HG03103 (cell line): ENCODE data around the gene LDB2.
"Not testable (repeated sequence)": the region's sequence is repeated elsewhere in the genome, so short reads cannot be mapped to it uniquely, and the experiment has no call there.

Experiments used
- ATAC-seq: cut with Tn5 transposase; IDR thresholded peaks from one replicate; pipeline ENCODE4 v1.9.1; 2021; ENCODE audit warnings: low read depth; ENCODE audit not compliant: unreplicated experiment

Gene LDB2

DNA sequence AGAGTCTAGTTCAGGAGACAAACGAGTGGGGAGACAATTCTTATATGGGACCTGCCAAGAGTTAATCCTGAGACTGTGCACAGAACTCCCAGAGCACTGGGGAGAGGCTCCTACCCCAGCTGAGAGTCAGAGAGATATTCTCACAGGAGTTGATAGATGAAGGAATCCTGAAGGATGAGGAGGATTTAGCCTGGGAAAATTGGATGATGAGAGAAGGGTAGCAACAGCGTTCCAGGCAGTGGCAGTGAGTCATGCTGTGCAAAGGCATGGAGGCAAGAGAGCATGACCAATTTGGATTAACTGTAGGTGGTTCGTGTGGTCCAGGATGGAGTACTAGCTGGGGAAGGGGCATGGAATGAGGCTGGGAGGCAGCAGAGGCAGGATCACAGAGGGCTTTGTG, 318.6 kb downstream of the LDB2 start:
- no peak for ATAC-seq

DNA sequence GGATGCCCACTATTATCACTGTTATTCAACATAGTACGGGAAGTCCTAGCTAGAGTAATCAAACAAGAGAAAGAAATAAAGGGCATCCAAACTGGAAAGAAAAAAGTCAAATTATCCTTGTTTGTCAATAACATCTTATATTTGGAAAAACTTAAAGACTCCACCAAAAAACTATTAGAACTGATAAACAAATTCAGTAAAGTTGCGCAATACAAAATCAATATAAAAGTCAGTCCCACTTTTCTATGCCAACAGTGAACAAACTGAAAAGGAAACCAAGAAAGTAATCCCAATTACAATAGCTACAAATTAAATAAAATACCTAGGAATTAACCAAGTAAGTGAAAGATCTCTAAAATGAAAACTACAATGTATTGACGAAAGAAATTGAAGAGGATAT, 321.3 kb downstream of the LDB2 start:
- ATAC-seq, result no peak

DNA sequence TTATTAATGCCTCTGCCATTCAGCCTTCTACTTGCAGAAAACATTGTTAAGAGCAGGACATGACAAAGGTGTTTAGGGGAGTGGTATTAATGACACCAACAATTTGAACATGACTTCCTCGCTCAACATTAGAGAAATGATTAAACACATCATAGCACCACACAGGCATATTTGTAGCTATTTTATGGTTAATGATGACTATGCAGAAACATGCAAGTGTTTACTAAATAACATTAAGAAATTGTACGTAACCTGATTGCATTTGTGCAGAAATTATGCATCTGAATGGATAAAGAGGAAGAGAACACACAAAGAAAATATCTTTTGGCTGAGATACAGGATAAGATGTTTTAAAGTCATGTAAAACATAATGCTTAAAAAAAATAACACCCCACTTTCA, 323.5 kb downstream of the LDB2 start:
- no peak for ATAC-seq

DNA sequence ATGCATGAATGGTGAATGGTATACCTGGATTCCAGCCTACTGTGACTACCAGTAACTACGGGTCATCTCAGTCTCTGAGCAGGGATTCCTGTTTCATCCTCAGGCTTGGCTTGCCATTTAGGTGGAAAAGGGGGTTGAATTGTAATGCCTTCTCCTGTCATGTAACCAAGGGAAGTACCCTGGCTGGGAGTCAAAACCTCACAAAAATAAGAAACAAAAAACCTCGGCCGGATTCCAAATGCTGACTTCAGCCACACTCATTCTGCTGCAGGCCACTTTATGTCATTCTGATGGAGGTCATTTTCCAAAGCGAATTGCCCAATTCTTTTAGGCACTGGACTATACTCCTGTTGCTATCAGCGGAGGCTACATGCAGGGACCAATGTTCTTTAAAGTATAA, 324.7 kb downstream of the LDB2 start:
- ATAC-seq, result no peak

DNA sequence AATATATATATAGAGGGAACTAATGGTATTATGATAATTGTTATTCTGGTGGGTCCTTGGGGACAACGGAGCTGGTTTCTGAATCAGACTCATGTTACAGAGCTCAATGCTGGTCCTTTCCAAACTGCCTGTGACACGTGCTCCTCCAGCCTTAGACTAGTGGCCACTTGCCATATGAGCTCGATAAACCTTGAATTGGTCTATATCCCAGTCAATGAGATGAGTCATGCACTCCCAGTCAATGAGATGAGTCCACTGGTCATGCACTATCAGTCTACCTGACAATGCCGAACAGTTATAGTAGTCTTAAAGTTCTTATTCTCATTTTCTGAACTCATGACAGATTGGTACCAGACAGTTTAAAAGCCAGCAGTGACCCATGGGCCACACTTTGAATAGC, 325.2 kb downstream of the LDB2 start:
- no peak for ATAC-seq

DNA sequence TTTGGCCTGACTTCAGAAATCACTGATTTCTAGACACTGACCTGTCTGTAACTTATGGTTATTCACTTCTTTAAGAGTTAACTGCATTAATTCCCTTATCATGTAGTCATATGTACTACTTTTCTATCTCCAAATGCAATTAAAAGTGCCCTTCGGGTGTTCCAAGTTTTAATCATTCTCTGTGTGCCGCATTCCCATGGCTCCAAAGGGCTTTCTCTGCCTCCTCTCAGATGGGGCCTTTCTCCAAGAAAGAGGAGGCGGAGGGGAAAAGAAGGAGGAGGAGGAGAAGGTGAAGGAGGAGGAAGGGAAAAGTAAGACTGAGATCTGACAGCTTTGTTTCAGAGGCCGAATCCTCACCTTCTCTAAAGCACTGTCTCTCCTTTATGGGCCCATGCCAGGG, 325.8 kb downstream of the LDB2 start:
- ATAC-seq, result no peak

DNA sequence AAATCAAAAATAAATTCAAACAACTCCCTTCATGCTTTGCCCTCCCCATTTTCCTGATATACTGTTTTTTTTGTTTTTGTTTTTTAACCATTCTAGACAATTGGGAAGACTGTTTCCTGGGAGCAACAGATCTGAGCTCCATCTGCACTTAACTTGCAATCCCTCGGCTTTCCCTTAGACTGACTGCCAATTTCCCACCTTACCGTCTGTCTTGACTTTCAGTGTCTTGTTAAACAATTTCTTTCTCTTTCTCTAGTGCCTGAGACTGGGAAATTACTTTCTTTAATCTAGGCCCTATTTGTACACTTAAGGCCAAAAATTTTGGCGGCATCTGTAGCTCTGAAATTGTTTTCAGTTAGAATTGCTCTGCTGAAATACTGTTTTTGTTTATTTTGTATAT, 326.3 kb downstream of the LDB2 start:
- ATAC-seq, result no peak

DNA sequence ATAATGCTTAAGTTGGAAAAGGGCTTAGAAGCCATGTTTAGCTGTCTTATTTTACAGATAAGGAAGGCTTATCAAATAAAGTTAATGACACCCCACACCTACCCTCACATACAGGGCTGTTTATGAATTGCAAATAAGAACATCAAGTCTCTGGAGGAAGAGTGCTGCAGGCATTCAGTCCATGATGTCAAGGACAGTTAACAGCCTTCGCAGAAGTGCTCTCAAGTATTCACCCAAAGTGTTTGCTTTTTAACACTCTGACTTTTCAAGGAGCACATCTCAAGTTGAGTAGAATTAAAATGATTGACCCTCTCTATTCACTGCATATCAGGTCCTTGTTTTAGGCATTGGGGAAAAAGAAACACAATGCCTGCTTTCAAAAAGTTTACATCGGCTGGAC, 328.7 kb downstream of the LDB2 start:
- ATAC-seq, result no peak

DNA sequence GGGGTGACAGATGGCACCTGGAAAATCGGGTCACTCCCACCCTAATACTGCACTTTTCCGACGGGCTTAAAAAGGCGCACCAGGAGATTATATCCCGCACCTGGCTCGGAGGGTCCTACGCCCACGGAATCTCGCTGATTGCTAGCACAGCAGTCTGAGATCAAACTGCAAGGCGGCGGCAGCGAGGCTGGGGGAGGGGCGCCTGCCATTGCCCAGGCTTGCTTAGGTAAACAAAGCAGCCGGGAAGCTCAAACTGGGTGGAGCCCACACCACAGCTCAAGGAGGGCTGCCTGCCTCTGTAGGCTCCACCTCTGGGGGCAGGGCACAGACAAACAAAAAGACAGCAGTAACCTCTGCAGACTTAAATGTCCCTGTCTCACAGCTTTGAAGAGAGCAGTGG, 341.1 kb downstream of the LDB2 start:
- ATAC-seq, result not testable (repeated sequence)

DNA sequence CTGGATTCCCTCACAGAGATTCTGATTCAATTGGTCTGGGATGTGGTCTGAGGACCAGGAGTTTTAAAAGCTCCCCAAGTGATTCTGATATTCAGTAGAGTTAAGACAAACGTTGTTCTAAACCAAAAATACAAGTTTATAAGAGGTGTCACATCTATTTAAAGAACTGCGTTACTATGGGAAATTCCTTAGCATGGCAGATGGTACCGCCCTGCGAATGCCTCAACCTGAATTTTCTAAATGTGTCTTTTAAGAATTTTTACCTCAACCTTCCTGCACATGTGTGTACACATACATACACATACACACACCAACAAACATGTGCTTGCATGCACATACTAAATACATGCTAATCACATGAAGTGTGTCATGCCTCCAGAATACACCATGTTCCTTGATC, 343.3 kb downstream of the LDB2 start:
- ATAC-seq, result no peak

DNA sequence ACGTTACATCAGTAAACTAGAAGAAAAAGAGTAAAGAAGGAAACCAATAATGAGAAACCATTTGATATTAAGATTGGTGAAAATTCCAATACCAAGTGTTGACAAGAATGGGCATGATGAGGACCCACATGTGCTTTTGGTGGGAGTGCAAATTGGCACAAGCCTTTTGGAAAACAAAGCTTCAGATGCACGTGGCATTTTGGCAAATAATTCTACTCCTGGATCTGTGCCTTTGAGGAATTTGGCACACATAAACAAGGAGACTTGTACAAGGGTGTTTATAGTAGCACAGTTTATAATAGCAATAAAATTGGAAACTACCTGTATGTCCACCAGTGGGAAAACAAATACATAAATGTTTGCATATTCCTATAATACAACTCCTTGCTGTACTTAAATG, 347.9 kb downstream of the LDB2 start:
- no peak for ATAC-seq

DNA sequence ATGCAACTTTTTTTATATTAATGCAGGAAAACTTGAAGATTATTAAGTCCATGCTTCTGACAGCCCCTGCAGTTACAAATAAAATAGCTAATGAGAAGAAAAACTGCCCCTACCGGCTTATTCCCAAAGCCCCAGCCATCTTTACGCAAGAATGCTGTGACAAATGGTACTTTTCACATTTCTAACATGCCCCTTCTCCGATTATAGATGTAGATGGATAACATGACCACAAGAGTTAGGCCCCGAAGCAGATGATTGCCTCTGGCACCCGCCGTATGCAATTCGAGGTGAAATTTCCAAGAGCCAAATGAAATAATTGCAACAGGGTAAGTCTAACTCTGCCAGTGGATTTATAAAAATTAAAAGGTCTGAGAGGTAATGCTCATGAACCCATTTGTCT, 352.8 kb downstream of the LDB2 start:
- no peak for ATAC-seq

DNA sequence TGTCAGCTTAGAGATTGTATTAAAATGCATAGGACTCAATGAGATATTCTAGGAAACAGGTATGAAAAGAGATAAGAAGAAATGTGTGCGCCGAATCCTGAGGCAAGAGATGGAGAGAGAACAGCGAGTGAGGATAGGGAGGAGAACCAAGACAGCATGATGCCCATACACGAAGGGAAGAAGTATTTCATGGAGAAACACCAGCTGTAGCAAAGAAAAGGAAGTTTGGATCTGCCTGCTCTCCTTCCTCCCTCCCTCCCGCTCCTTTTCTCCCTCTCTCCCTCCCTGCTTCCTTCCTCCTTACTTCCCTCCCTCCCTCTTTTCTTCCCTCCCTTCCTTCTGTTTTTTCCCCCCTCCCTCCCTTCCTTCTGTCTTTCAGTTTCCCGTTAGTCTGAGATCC, 353.6 kb downstream of the LDB2 start:
- no peak for ATAC-seq

DNA sequence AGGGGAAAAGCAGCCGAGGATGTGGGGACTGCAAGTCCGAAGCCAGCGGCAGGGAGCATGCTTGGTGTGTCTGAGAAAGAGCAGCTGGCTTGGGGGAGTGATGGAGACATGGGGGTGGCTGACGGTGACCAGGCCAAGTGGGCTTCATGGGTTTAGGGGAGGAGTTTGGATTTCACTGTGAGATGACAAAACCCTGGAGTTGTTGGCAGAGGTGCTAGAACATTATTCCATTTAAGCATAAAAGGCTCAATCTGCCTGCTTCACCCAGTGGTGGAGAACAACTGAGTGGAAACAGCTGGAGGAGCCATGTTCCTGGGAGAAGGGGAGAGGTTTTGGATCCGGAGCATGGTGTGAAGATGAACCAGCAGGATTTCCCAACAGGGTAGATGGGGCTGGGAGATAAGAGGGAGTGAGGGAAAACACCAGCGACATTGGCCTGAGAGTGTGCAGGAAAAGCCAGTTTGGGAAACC, 354.2 kb downstream of the LDB2 start:
- no peak for ATAC-seq

DNA sequence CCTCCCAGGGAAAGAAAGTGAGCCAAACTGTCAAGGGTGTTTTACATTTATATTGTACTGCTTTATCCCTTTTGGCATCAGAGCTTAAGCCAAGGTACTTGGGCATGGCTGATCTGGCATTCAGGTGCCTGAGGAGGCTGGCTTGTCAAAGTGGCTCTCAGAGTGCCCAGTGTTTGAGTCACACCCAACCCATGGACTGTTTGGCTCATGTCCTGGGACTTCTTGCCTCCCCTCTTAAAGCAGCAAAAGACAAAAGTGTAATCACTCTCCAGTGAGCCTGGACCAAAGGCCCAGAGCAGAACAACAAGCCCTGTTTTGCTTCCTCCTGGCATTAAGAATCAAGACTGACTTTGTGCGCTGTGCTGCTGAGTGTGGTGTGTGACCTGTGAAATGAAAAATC, 360.5 kb downstream of the LDB2 start:
- ATAC-seq, result no peak

DNA sequence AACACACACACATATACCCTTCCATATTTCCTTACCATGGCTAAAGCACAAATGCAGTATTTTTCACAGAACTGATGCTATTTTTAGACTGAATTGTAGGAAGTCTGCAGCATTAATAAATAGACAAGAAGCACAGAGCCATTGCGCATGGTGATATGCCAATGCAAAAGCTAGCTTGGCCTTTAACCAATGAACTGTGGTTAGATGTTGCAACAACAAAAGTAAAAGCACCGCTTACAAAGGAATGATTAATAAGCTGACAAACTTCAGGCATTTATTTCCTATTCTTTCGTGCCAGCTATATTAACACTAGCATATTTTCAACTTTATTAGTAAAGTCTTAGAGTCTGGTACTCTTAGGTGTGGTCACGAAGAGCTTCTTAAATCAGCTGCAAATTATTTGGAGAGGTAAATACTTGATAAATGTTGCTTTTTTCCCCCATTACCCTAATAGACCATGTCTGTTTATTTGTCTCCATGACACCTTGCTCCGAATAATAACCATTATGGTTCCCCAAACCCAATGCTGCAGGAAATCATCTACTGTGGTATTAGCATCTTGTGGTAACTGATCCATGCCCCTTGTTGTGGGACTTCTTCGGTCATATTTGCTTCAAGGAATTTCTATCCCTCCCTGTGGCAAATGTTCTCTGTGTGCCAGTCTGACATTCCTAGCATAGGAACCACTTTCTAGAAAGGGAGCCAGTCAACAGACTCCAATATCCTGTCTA, 366.0 kb downstream of the LDB2 start:
- ATAC-seq, result no peak

DNA sequence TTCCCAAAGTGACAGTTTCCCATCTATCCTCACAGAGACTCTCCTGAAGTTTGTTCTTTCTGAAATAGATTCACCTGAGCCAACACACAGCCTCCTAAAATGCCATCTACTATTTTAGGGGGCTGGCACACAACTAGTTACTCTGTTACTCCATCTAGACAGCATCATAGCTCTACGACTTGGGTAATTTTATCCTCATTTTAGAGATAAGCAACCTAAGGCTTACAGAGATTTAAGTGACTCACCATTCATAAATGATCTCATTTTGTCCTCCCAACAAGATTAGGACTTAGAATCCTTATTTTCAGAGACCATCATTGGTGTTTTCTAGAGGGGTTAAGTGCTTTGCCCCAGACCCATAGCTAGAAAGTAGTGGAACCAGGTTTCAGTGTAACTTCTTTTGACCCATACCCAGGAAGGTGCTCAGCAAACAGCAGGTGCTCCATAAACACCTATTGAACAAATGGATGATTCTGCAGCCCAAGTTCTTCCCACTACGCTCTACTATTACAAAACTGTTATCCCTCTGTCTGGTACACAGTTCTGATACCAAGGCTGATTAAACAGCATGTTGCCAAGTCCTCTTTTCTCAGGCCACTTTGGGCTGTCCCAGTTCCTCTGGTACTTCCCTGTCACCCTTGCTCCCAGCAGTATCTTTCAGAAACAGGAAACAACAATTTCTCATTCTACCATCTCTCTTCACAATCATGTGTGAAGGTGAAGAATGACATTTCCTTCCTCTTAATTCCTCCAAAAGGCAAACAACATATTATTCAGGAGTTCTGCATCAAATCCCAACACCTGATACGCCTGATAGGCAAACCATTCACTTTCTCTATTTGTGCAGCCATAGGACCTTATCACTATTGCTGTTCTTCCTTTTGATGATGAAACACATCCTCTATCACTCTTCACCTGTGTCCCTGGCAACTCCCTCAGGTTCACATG, 367.5 kb downstream of the LDB2 start:
- no peak for ATAC-seq

DNA sequence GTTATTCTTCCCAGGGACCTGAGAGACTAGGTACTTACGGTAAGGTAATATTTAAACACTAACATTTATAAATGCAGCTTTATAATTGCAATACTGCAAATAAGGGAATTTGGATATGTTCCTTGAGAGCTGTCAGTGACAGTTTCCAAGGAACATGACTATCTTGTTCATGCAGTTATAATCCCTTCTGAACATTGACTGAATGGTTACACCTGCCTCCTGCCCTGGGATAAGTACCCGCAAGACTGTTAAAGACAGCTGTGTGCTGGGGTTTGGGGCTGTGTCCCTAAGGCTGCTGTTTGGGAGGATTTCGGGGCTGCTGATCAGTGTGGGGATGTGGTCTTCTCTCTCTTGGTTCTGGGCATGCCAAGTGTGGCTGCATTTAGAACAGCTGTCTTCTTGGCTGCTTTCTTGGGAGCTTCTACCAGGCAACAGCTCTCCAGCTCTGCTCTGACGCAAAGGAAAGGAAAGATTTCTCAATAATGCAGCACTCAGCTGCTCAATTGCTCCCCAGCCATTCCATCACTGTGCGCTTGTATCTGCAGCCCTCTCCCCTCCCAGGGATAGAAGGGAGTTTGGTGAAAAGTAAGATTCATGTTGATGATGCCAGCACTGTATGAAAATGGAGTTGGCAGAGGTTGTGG, 373.4 kb downstream of the LDB2 start:
- ATAC-seq, result no peak

DNA sequence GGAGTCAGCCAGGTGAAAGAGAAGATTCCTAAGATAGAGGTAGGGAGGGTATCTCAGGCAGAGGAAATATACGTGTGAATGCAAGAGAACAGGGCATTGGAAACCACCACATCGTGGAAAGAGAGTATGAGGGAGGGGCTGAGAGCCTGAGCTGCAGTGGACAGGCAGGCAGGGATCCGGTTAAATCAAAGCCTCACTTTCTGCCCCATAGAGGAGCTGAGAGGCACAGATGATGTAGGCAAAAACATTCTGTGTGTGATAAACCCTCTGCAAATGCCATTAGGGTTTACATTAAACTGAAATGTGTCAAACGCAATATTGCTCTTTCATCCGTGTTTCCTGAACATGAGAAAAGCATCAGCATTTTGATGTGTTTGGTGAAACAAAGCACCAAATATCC, 374.0 kb downstream of the LDB2 start:
- no peak for ATAC-seq

DNA sequence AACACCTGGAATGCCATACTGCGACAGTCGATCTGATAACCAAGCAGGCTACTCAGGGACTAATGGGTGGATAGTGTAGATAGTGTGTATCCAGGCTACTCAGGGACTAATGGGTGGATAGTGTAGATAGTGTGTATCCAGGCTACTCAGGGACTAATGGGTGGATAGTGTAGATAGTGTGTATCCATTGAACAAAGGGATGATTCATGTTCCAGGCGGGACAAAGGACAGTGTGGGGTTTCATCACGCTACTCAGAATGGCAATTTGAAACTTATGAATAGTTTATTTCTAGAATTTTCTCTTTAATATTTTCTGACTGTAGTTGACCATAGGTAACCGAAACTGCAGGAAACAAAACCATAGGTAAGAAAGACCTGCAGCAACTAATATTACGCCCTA, 374.9 kb downstream of the LDB2 start:
- ATAC-seq, result not testable (repeated sequence)

DNA sequence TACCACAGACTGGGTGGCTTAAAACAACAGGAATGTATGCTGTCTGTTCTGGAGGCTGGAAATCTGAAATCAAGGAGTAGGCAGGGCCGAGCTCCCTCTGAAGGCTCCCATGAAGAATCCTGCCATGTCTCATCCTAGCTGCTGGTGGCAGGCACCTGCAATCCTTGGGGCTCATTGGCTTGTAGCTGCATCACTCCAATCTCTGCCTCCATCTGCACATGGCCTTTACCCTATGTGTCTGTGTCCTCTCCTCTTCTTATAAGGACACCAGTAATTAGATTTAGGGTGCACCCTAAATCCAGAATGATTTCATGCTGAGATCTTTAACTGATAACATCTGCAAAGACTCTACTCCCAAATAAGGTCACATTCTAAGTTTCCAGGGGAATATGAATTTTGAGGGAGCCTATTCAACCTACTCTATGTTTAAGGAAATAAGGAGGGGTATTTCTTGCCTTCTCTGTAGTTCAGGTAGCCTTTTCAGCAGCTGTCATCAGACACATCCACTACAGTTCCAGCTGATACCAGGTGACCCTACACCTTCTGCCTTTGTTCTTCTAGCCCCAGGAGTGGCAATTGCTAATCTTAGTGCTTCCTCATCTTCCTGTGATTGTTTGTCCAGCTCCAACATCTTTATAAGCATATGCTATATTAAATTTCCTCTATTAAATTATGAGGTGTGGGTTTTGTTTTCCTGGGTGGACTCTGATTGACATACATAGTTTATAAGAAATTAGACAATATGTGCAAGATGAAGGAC, 377.1 kb downstream of the LDB2 start:
- no peak for ATAC-seq
